Endothelial cell of umbilical vein (primary cell): Measurements from ENCODE around the gene ESYT2. TPM values are rescaled to one million over a fixed set of nuclear protein-coding genes. Genes with fewer than 3 reads are reported as not detected.

ENCODE experiments used
- BruUV-seq: library from RNA; stranded (reverse); fragments of 400-500 nt; replicated peaks from 2 replicates; lab custom pipeline; 2021; lab: Mats Ljungman, UMichigan
- CTCF ChIA-PET: fragments of 300-600, 350-600 bp; sonication (Branson Sonifier 250); formaldehyde crosslinking; loops from one replicate; lab custom pipeline; 2021; ENCODE audit warnings: antibody characterized with exemption, inconsistent platforms; lab: Charles Lee
- POLR2A ChIA-PET: fragments of 300-600, 350-600 bp; sonication (Branson Sonifier 250); formaldehyde crosslinking; loops from one replicate; lab custom pipeline; 2021; ENCODE audit warnings: antibody characterized with exemption, inconsistent platforms; lab: Charles Lee
- DNase-seq: peaks from one replicate; pipeline ENCODE4 v3.0.0-alpha.2; 2011; ENCODE audit warnings: low read depth, low spot score
- FAIRE-seq: peaks from 2 replicates; lab custom pipeline; 2011; peaks lifted over from hg19 to GRCh38; lab: Jason Lieb, UNC
- H2AFZ ChIP-seq: 2 replicates; pipeline ENCODE4 v1.6.0; 2012; ENCODE audit warnings: low read depth, low read length, control low read depth, inconsistent platforms
- H3K27ac ChIP-seq: 2 replicates; pipeline ENCODE4 v1.5.1; 2011; ENCODE audit warnings: low read depth, mild to moderate bottlenecking, control low read depth, low read length, moderate library complexity; ENCODE audit not compliant: insufficient read depth
- H3K27me3 ChIP-seq, 2 experiments: 2 replicates each; pipeline versions ENCODE4 v1.6.0 to v1.6.1; 2011; ENCODE audit warnings: low read length in 2 of 2, mixed read lengths in 1 of 2; ENCODE audit not compliant: control insufficient read depth in 2 of 2, insufficient read depth in 2 of 2
- H3K36me3 ChIP-seq, 2 experiments: 2 replicates in 1 of 2; 3 replicates in 1 of 2; pipeline ENCODE4 v1.5.1; 2011; ENCODE audit warnings: low read length in 2 of 2, mild to moderate bottlenecking in 1 of 2, moderate library complexity in 1 of 2; ENCODE audit not compliant: control insufficient read depth in 2 of 2, insufficient read depth in 2 of 2; ENCODE audit errors: extremely low read depth in 1 of 2
- H3K4me1 ChIP-seq: 3 replicates; pipeline ENCODE4 v1.5.1; 2011; ENCODE audit warnings: mild to moderate bottlenecking, low read length; ENCODE audit not compliant: control insufficient read depth, insufficient read depth; ENCODE audit errors: extremely low read depth
- H3K4me2 ChIP-seq: 2 replicates; pipeline ENCODE4 v1.6.1; 2011; ENCODE audit warnings: low read length, control low read depth, mixed read lengths; ENCODE audit not compliant: insufficient read depth
- H3K4me3 ChIP-seq, 3 experiments: fragments of 200-600 bp in 1 of 3; sonication (generic), shearing (Covaris generic) in 1 of 3; replicated peaks in 1 of 3; 2 replicates each; pipeline ENCODE4 v1.5.1; 2011 to 2016; ENCODE audit warnings: control low read depth in 3 of 3, low read length in 3 of 3, mild to moderate bottlenecking in 2 of 3, inconsistent platforms in 1 of 3, low read depth in 1 of 3, moderate library complexity in 1 of 3; ENCODE audit not compliant: insufficient read depth in 1 of 3
- H3K79me2 ChIP-seq: 2 replicates; pipeline ENCODE4 v1.6.0; 2012; ENCODE audit warnings: low read length, inconsistent platforms; ENCODE audit not compliant: control insufficient read depth, insufficient read depth
- H3K9ac ChIP-seq: replicated peaks from 2 replicates; pipeline ENCODE3; 2011; ENCODE audit warnings: low read length, control low read depth; ENCODE audit not compliant: insufficient read depth; ENCODE audit errors: extremely low read depth
- H3K9me1 ChIP-seq: replicated peaks from 3 replicates; pipeline ENCODE4 v1.6.0; 2011; ENCODE audit warnings: mild to moderate bottlenecking, low read length; ENCODE audit not compliant: control insufficient read depth, insufficient read depth; ENCODE audit errors: extremely low read depth
- H3K9me3 ChIP-seq: replicated peaks from 2 replicates; pipeline ENCODE4 v1.5.1; 2012; ENCODE audit warnings: low read length, inconsistent platforms; ENCODE audit not compliant: control insufficient read depth, insufficient read depth
- H4K20me1 ChIP-seq: replicated peaks from 2 replicates; pipeline ENCODE3; 2011; ENCODE audit warnings: mild to moderate bottlenecking, low read length; ENCODE audit not compliant: control insufficient read depth, insufficient read depth; ENCODE audit errors: extremely low read depth
- CTCF ChIP-seq, 2 donors: IDR thresholded peaks; 1 replicate in 1 of 2; 2 replicates in 1 of 2; pipeline ENCODE4 v1.5.1; 2011; ENCODE audit warnings: low read length in 2 of 2, mild to moderate bottlenecking in 2 of 2, moderate library complexity in 2 of 2, control low read depth in 1 of 2, inconsistent platforms in 1 of 2, low read depth in 1 of 2; ENCODE audit not compliant: insufficient read depth in 1 of 2; ENCODE audit errors: extremely low read depth in 1 of 2
- EZH2 ChIP-seq: IDR thresholded peaks from 2 replicates; pipeline ENCODE4 v1.6.1; 2012; ENCODE audit warnings: borderline replicate concordance, low read depth, mild to moderate bottlenecking, moderate library complexity, low read length, inconsistent platforms; ENCODE audit not compliant: severe bottlenecking
- FOS ChIP-seq: IDR thresholded peaks from 2 replicates; pipeline ENCODE4 v1.6.1; 2011; ENCODE audit warnings: mild to moderate bottlenecking, low read length, moderate library complexity, borderline replicate concordance; ENCODE audit not compliant: insufficient read depth
- GATA2 ChIP-seq: IDR thresholded peaks from 2 replicates; pipeline ENCODE4 v1.7.0; 2011; ENCODE audit warnings: low read depth, mild to moderate bottlenecking, moderate library complexity, mixed read lengths, low read length; ENCODE audit not compliant: insufficient read length, insufficient read depth
- JUN ChIP-seq: IDR thresholded peaks from 2 replicates; pipeline ENCODE4 v1.6.1; 2011; ENCODE audit warnings: borderline replicate concordance, low read depth; ENCODE audit not compliant: insufficient read length, insufficient read depth
- MAX ChIP-seq: IDR thresholded peaks from 2 replicates; pipeline ENCODE4 v1.6.1; 2011; ENCODE audit not compliant: insufficient read depth, insufficient read length
- MYC ChIP-seq: IDR thresholded peaks from one replicate; pipeline ENCODE4 v1.6.1; 2011; ENCODE audit warnings: mild to moderate bottlenecking, low read depth, low read length
- POLR2A ChIP-seq: IDR thresholded peaks from 2 replicates; pipeline ENCODE4 v1.6.1; 2012; ENCODE audit warnings: low read depth, mild to moderate bottlenecking, control low read depth, low read length
- POLR2AphosphoS5 ChIP-seq: IDR thresholded peaks from 2 replicates; pipeline ENCODE4 v1.6.1; 2012; ENCODE audit warnings: low read depth, mild to moderate bottlenecking, control low read depth, low read length, moderate library complexity; ENCODE audit not compliant: insufficient read depth
- dilution Hi-C: fragments of 300-500 bp; cut with MboI; formaldehyde crosslinking; loops from one replicate; pipeline ENCODE4 v1.15.0; 2019; ENCODE audit warnings: low sequenced_read_pairs; ENCODE audit not compliant: extremely low pct_ligation_motif_present
- intact Hi-C: fragments of 100-400 bp; cut with micrococcal nuclease; formaldehyde crosslinking; loops from one replicate; pipeline ENCODE4 v1.10.0; 2022
- polyA plus RNA-seq, 4 experiments: library from polyadenylated mRNA; depleted of rRNA in 3 of 4; stranded (reverse) in 3 of 4; unstranded in 1 of 4; fragments of >200 nt; gene quantifications; 2 replicates each; pipeline versions ENCODE4 v1.2.1 to v1.2.3, GENCODE V29; 2011 to 2012; ENCODE audit warnings: missing spikeins in 1 of 4
- total RNA-seq: library from RNA; stranded (reverse); gene quantifications from 2 replicates; pipeline ENCODE4 v1.2.3, GENCODE V29; 2021

ESYT2 gene
- total and polyA plus RNA-seq, 2 donors (not counting 3 experiments of a cell fraction or from before 2014, with no cell fraction given), result 18.8 to 46.6 TPM

- H3K9me3 ChIP-seq, result no peaks in the 10 kb centered on the region
- peaks cover 22% of the 10 kb centered on the region for H3K4me1 ChIP-seq
- intact Hi-C loops, result no loop called here
- no peaks in the 10 kb centered on the region for H3K9me1 ChIP-seq
- H2AFZ ChIP-seq, result no peak overlapping the region
- no peak overlapping the region for H3K4me3 ChIP-seq
- no peak for DNase-seq
- no peaks in the 10 kb centered on the region for H3K27me3 ChIP-seq
- H3K27ac ChIP-seq, result no peak overlapping the region
- ChIA-PET CTCF (no interaction called here), POLR2A (no interaction called here)
- TF ChIP-seq CTCF (IDR thresholded peaks at IDR 0.05; ENCODE audit: extremely low read depth in 1 of 2, insufficient read depth in 1 of 2, low read depth in 1 of 2, low read length in 2 of 2) (no peak), MAX (no peak), EZH2 (no peak), MYC (no peak), JUN (no peak), GATA2 (no peak), FOS (no peak), POLR2AphosphoS5 (no peak), POLR2A (no peak)
- peaks cover 0 to 10% of the 10 kb centered on the region in 2 experiments for H3K36me3 ChIP-seq
- no TSS peak for BruUV-seq
- no peak for FAIRE-seq
- H3K9ac ChIP-seq, result no peak overlapping the region
- dilution Hi-C loops, result no loop called here
- no peaks in the 10 kb centered on the region for H4K20me1 ChIP-seq
- no peak overlapping the region for H3K4me2 ChIP-seq
- H3K79me2 ChIP-seq, result no peaks in the 10 kb centered on the region
These were observed 85.2 kb downstream of the ESYT2 start for GRCh38 chr7:158744070-158744469.
